Activated naive CD4-positive, alpha-beta T cell treated with anti-CD3 and anti-CD28 coated beads, Interleukin-2, amount 10 ng/mL, durations not matched to agents 7 days and 5 days (primary cell): ENCODE measurements around the gene CEBPE.

Experiments used
- CTCF ChIA-PET: fragments of 350-600 bp; sonication (Branson Sonifier 250); formaldehyde crosslinking; loops from one replicate; lab custom pipeline; 2021; ENCODE audit warnings: antibody characterized with exemption; lab: Charles Lee
- DNase-seq: peaks from one replicate; pipeline ENCODE4 v3.0.0-alpha.2; 2020
- H3K27ac Mint-ChIP-seq: one replicate; pipeline ENCODE4 v1.8.0; 2021; ENCODE audit warnings: mild to moderate bottlenecking, moderate library complexity, mixed read lengths
- H3K27me3 Mint-ChIP-seq: one replicate; pipeline ENCODE4 v1.8.0; 2021; ENCODE audit warnings: mild to moderate bottlenecking, mixed read lengths
- H3K36me3 Mint-ChIP-seq: one replicate; pipeline ENCODE4 v1.8.0; 2021; ENCODE audit warnings: mixed read lengths
- H3K4me1 Mint-ChIP-seq: one replicate; pipeline ENCODE4 v1.8.0; 2021; ENCODE audit warnings: mixed read lengths
- H3K4me3 Mint-ChIP-seq: one replicate; pipeline ENCODE4 v1.8.0; 2021; ENCODE audit warnings: mild to moderate bottlenecking, moderate library complexity, mixed read lengths
- H3K9me3 Mint-ChIP-seq: one replicate; pipeline ENCODE4 v1.8.0; 2021; ENCODE audit warnings: mixed read lengths

Gene CEBPE

GRCh38 chr14:23086565-23086964, 32.5 kb downstream of the CEBPE start:
- CTCF ChIA-PET: interaction anchor here (0.8 to 1.0 kb wide), 2 partner anchors 8 to 34 kb away, joined by 3 read pairs; no protein-coding TSS in a partner anchor
- H3K9me3 Mint-ChIP-seq: no peaks in the 10 kb centered on the region
- no peak overlapping the region for H3K27ac Mint-ChIP-seq
- no peak overlapping the region for H3K4me3 Mint-ChIP-seq
- H3K4me1 Mint-ChIP-seq: peaks cover 4% of the 10 kb centered on the region
- H3K27me3 Mint-ChIP-seq: no peaks in the 10 kb centered on the region
- no peak for DNase-seq
- H3K36me3 Mint-ChIP-seq: peaks cover 48% of the 10 kb centered on the region

- peaks cover 4% of the 10 kb centered on the region for H3K4me1 Mint-ChIP-seq
- peaks cover 55% of the 10 kb centered on the region for H3K36me3 Mint-ChIP-seq
- no peaks in the 10 kb centered on the region for H3K9me3 Mint-ChIP-seq
- CTCF ChIA-PET: interaction anchor here (0.8 to 1.4 kb wide), 4 partner anchors 9 to 35 kb away, joined by 3 to 5 read pairs (median 4); no protein-coding TSS in a partner anchor
- no peak overlapping the region for H3K27ac Mint-ChIP-seq
- no peak overlapping the region for H3K4me3 Mint-ChIP-seq
- no peak for DNase-seq
- no peaks in the 10 kb centered on the region for H3K27me3 Mint-ChIP-seq
Observed at GRCh38 chr14:23085458-23085857, 33.6 kb downstream of the CEBPE start.

GRCh38 chr14:23080474-23080873, 38.6 kb downstream of the CEBPE start:
- no peak for DNase-seq
- Mint-ChIP-seq H3K4me1 (no peaks in the 10 kb centered on the region), H3K9me3 (no peaks in the 10 kb centered on the region), H3K36me3 (peaks cover 61% of the 10 kb centered on the region), H3K27me3 (no peaks in the 10 kb centered on the region), H3K27ac (peak overlapping the region; percentile 16), H3K4me3 (no peak overlapping the region)
- CTCF ChIA-PET: interaction anchor here (0.8 to 1.7 kb wide), 3 partner anchors 9 to 15 kb away, joined by 3 to 4 read pairs (median 3); partner anchors contain the start of genes ACIN1 and C14orf119

- Mint-ChIP-seq H3K27me3 (no peaks in the 10 kb centered on the region), H3K4me3 (no peak overlapping the region), H3K4me1 (no peaks in the 10 kb centered on the region), H3K9me3 (no peaks in the 10 kb centered on the region), H3K36me3 (peaks cover 62% of the 10 kb centered on the region), H3K27ac (no peak overlapping the region)
- DNase-seq: no peak
- CTCF ChIA-PET: interaction anchor here (0.6 to 1.7 kb wide), 2 partner anchors 8 to 111 kb away, joined by 3 to 4 read pairs; no protein-coding TSS in a partner anchor
Observed at GRCh38 chr14:23079716-23080115, 39.3 kb downstream of the CEBPE start.

GRCh38 chr14:23078692-23079116, 40.4 kb downstream of the CEBPE start:
- Mint-ChIP-seq H3K9me3 (no peaks in the 10 kb centered on the region), H3K27ac (no peak overlapping the region), H3K27me3 (no peaks in the 10 kb centered on the region), H3K36me3 (peaks cover 67% of the 10 kb centered on the region), H3K4me3 (no peak overlapping the region), H3K4me1 (no peaks in the 10 kb centered on the region)
- DNase-seq: no peak
- CTCF ChIA-PET: interaction anchor here (2.4 to 3.2 kb wide), 6 partner anchors 10 to 108 kb away, joined by 8 to 28 read pairs (median 23); partner anchors contain the start of genes ACIN1 and C14orf119

- Mint-ChIP-seq H3K4me1 (no peaks in the 10 kb centered on the region), H3K9me3 (no peaks in the 10 kb centered on the region), H3K4me3 (no peak overlapping the region), H3K27ac (no peak overlapping the region), H3K27me3 (no peaks in the 10 kb centered on the region), H3K36me3 (peaks cover 67% of the 10 kb centered on the region)
- DNase-seq: no peak
- CTCF ChIA-PET: interaction anchor here (0.8 to 3.2 kb wide), 15 partner anchors 9 to 207 kb away, joined by 3 to 28 read pairs (median 7); partner anchors contain the start of genes ACIN1 and C14orf119
Observed at GRCh38 chr14:23077962-23078361, 41.1 kb downstream of the CEBPE start.

- CTCF ChIA-PET: interaction anchor here (0.6 to 3.2 kb wide), 23 partner anchors 8 to 169 kb away, joined by 3 to 28 read pairs (median 5); partner anchors contain the start of genes ACIN1 and C14orf119
- Mint-ChIP-seq H3K9me3 (no peaks in the 10 kb centered on the region), H3K27me3 (no peaks in the 10 kb centered on the region), H3K36me3 (peaks cover 76% of the 10 kb centered on the region), H3K4me1 (peaks cover 5% of the 10 kb centered on the region), H3K4me3 (no peak overlapping the region), H3K27ac (no peak overlapping the region)
- DNase-seq: peak; percentile 51
Observed at GRCh38 chr14:23076785-23077408, 42.2 kb downstream of the CEBPE start.

- DNase-seq: no peak
- CTCF ChIA-PET: interaction anchor here (1.2 to 1.6 kb wide), 4 partner anchors 9 to 112 kb away, joined by 3 to 6 read pairs (median 3); no protein-coding TSS in a partner anchor
- peaks cover 22% of the 10 kb centered on the region for H3K4me1 Mint-ChIP-seq
- H3K36me3 Mint-ChIP-seq: peaks cover 66% of the 10 kb centered on the region
- H3K27ac Mint-ChIP-seq: no peak overlapping the region
- H3K27me3 Mint-ChIP-seq: no peaks in the 10 kb centered on the region
- no peak overlapping the region for H3K4me3 Mint-ChIP-seq
- no peaks in the 10 kb centered on the region for H3K9me3 Mint-ChIP-seq
Observed at GRCh38 chr14:23074906-23075305, 44.1 kb downstream of the CEBPE start.

GRCh38 chr14:23071921-23072539, 47.0 kb downstream of the CEBPE start:
- Mint-ChIP-seq H3K27me3 (no peaks in the 10 kb centered on the region), H3K36me3 (peaks cover 50% of the 10 kb centered on the region), H3K9me3 (no peaks in the 10 kb centered on the region), H3K4me3 (peak overlapping the region; percentile 92), H3K4me1 (peaks cover 36% of the 10 kb centered on the region), H3K27ac (peak overlapping the region; percentile 88)
- DNase-seq: no peak
- CTCF ChIA-PET: interaction anchor here (0.8 to 3.3 kb wide), 8 partner anchors 9 to 115 kb away, joined by 4 to 14 read pairs (median 7); partner anchors contain the start of genes ACIN1, C14orf119 and CDH24

- Mint-ChIP-seq H3K27ac (peak overlapping the region; percentile 88), H3K36me3 (peaks cover 48% of the 10 kb centered on the region), H3K4me3 (peak overlapping the region; percentile 92), H3K27me3 (no peaks in the 10 kb centered on the region), H3K4me1 (peaks cover 36% of the 10 kb centered on the region), H3K9me3 (no peaks in the 10 kb centered on the region)
- DNase-seq: peak; percentile 89
- CTCF ChIA-PET: interaction anchor here (0.7 to 3.3 kb wide), 11 partner anchors 9 to 926 kb away, joined by 3 to 14 read pairs (median 6); partner anchors contain the start of genes ACIN1, C14orf119 and CDH24
Observed at GRCh38 chr14:23071244-23071920, 47.7 kb downstream of the CEBPE start.

GRCh38 chr14:23070262-23071129, 48.6 kb downstream of the CEBPE start:
- Mint-ChIP-seq H3K36me3 (peaks cover 48% of the 10 kb centered on the region), H3K9me3 (no peaks in the 10 kb centered on the region), H3K4me1 (peaks cover 39% of the 10 kb centered on the region), H3K27me3 (no peaks in the 10 kb centered on the region), H3K27ac (peak overlapping the region; percentile 53), H3K4me3 (peak overlapping the region; percentile 92)
- DNase-seq: no peak
- CTCF ChIA-PET: interaction anchor here (0.7 to 3.3 kb wide), 9 partner anchors 10 to 925 kb away, joined by 3 to 14 read pairs (median 9); partner anchors contain the start of genes ACIN1, C14orf119 and CDH24

- Mint-ChIP-seq H3K36me3 (peaks cover 43% of the 10 kb centered on the region), H3K4me1 (peaks cover 39% of the 10 kb centered on the region), H3K27me3 (no peaks in the 10 kb centered on the region), H3K4me3 (no peak overlapping the region), H3K9me3 (no peaks in the 10 kb centered on the region), H3K27ac (peak overlapping the region; percentile 75)
- no peak for DNase-seq
- CTCF ChIA-PET: interaction anchor here (0.9 to 4.0 kb wide), 41 partner anchors 8 to 498 kb away, joined by 3 to 37 read pairs (median 6); partner anchors contain the start of genes ACIN1, C14orf119, CEBPE and RBM23
Observed at GRCh38 chr14:23069413-23069806, 49.6 kb downstream of the CEBPE start.
